Testis (tissue), 2 donors: ENCODE measurements around the gene NTM.

Experiments used
- CTCF ChIP-seq, 3 experiments: fragments of 450-650 bp in 2 of 3; fragments of 200-600 bp in 1 of 3; sonication (generic) in 1 of 3; IDR thresholded peaks; one replicate each; pipeline ENCODE4 v1.5.1; 2016 to 2019; ENCODE audit warnings: antibody characterized with exemption in 3 of 3, mild to moderate bottlenecking in 2 of 3, moderate library complexity in 1 of 3
- POLR2A ChIP-seq: fragments of 450-650 bp; IDR thresholded peaks from one replicate; pipeline ENCODE4 v1.6.1; 2017; ENCODE audit warnings: antibody characterized with exemption, mild to moderate bottlenecking, moderate library complexity

GRCh38 chr11:131904756-131905155 is 534.3 kb downstream of the NTM start:
- TF ChIP-seq CTCF (IDR thresholded peaks at IDR 0.05) = no peak
- TF ChIP-seq POLR2A = no peak
